ENCODE data around the gene ATRNL1.

GRCh38 chr10:115827231-115828009 lies 734.3 kb downstream of the ATRNL1 start:
- TF ChIP-seq CTCF (IDR thresholded peaks at IDR 0.05; ENCODE audit: low read depth, low read length, poor library complexity, severe bottlenecking) = no peak
- TF ChIP-seq EZH2phosphoT487 (IDR thresholded peaks at IDR 0.05; ENCODE audit: borderline replicate concordance, low read length) = no peak

All from DOHH2 (cell line).